ENCODE data around the gene MEOX1. TPM values are rescaled to one million over a fixed set of nuclear protein-coding genes. Genes with fewer than 3 reads are reported as not detected.

The MEOX1 gene
- not detected in 5 replicates for total RNA-seq (2022; extraction: Qiagen RNA extraction; ENCODE audit: low read depth)

DNA sequence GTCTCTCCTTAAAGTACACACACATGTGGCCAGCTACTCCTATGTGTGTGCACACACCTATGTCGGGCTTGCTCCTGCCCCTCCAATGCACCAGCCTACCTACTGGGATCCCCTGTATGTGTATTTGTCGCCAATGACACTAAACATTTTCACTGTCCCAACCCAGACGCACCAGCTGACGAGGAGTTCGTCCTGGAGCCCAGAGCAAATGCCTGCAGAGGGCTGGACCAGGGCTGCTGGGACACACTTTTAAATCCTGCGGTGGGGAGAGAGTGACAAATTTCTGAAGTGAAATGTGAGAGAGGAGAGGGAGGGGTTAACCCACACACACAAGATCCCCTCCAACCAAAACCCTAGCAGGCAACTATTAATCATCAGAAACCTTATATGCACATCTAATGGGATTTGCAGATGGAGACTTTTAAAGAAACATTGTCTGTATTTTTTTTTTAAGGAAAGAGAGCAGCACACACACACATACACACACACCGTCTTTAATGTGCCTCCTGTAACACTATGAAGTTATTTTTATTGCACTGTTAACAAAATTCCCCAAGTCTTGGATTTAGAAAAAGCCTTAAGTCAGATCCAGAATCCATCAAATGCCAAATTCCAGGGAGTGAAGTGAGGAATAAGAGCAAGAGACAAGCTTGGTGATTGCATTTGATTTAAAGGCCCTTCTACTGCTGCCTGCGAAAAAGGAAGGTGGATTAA is at the start of gene MEOX1:
Gene MEOX1, minus strand, starts transcription at position 224 of the 714 bp plus-strand sequence. CDS start 388 bp downstream, outside the sequence.

Other genes starting within 250 kb of the MEOX1 start
- gene DHX8, start 177.9 kb downstream of the MEOX1 start, total RNA-seq (2022; extraction: Qiagen RNA extraction; ENCODE audit: low read depth): 41.4 to 46.7 TPM (median 44.4 TPM) in 5 replicates
- 46.0 to 51.3 TPM (median 49.7 TPM) in 5 replicates for gene ETV4, start 115.6 kb downstream of the MEOX1 start, total RNA-seq (2022; extraction: Qiagen RNA extraction; ENCODE audit: low read depth)
- 0.05 TPM in 1 of 5 replicates, not detected in the others for gene SOST, start 96.9 kb upstream of the MEOX1 start, total RNA-seq (2022; extraction: Qiagen RNA extraction; ENCODE audit: low read depth)
- gene DUSP3, start 117.1 kb upstream of the MEOX1 start, total RNA-seq (2022; extraction: Qiagen RNA extraction; ENCODE audit: low read depth): 58.4 to 63.0 TPM (median 62.0 TPM) in 5 replicates
- 0.02 to 0.04 TPM (median 0.03 TPM) in 3 of 5 replicates, not detected in the others for gene CFAP97D1, start 118.5 kb upstream of the MEOX1 start, total RNA-seq (2022; extraction: Qiagen RNA extraction; ENCODE audit: low read depth)
- gene MPP3, start 171.2 kb upstream of the MEOX1 start, total RNA-seq (2022; extraction: Qiagen RNA extraction; ENCODE audit: low read depth): 17.2 to 18.7 TPM (median 18.2 TPM) in 5 replicates
- gene CD300LG, start 185.3 kb upstream of the MEOX1 start, total RNA-seq (2022; extraction: Qiagen RNA extraction; ENCODE audit: low read depth): 0.05 TPM in 1 of 5 replicates, not detected in the others
- 1.3 to 2.4 TPM (median 2.1 TPM) in 5 replicates for gene MPP2, start 245.6 kb upstream of the MEOX1 start, total RNA-seq (2022; extraction: Qiagen RNA extraction; ENCODE audit: low read depth)

Data from A549 treated with CpdA at 1 μM for 4 hours (cell line).